ENCODE data around the gene SLC31A1. TPM values are rescaled to one million over a fixed set of nuclear protein-coding genes. Genes with fewer than 3 reads are reported as not detected.
A peak's percentile ranks its signal among the peaks of the same experiment; 100 is the strongest.

The SLC31A1 gene
- total RNA-seq (10 to 100 TPM; 19.5 to 22.9 TPM), polyA plus RNA-seq (ENCODE audit: insufficient read length in 2 of 2) (10 to 100 TPM; 18.7 to 19.5 TPM)
- long read RNA-seq, donor 1, full-length matches to known transcripts, result 7 of 7 reads
- long read RNA-seq, donor 1, partial matches to known transcripts, result 0 of 7 reads
- long read RNA-seq, donor 1, other reads (novel, unspliced or antisense), result 0 of 7 reads
- long read RNA-seq, donor 2, full-length matches to known transcripts, result 5 of 5 reads
- long read RNA-seq, donor 2, partial matches to known transcripts, result 0 of 5 reads
- long read RNA-seq, donor 2, other reads (novel, unspliced or antisense), result 0 of 5 reads
- long read RNA-seq, donor 3, full-length matches to known transcripts, result 13 of 13 reads
- long read RNA-seq, donor 3, partial matches to known transcripts, result 0 of 13 reads
- long read RNA-seq, donor 3, other reads (novel, unspliced or antisense), result 0 of 13 reads
- long read RNA-seq, donor 4, full-length matches to known transcripts, result 9 of 9 reads
- long read RNA-seq, donor 4, partial matches to known transcripts, result 0 of 9 reads
- long read RNA-seq, donor 4, other reads (novel, unspliced or antisense), result 0 of 9 reads

GRCh38 chr9:113221003-113221799 lies at the start of gene SLC31A1, which contains the start of gene FKBP15:
TSS of gene SLC31A1 (plus strand) at chr9:113221544. CDS start at chr9:113256149, 34,605 bp downstream.
TSS of gene FKBP15 (minus strand) at chr9:113221277. CDS start at chr9:113221243, 34 bp downstream.
- peak within 1 kb of the TSS; percentile 97 for H3K4me3 ChIP-seq (ENCODE audit: low read depth, low read length)
- no peaks in the 10 kb centered on the region for H3K9me3 ChIP-seq (ENCODE audit: control insufficient read depth, insufficient read depth, low read length)
- under 1% methylated on average over 63 of the region's 65 CpGs for WGBS (ENCODE audit: insufficient coverage)
- peak within 1 kb of the TSS; percentile 86 for H3K27ac ChIP-seq (ENCODE audit: low read depth, low read length)
- H3K4me1 ChIP-seq (ENCODE audit: control insufficient read depth, insufficient read depth, low read length), result peaks cover 7% of the 10 kb centered on the region
- no peaks in the 10 kb centered on the region for H3K36me3 ChIP-seq (ENCODE audit: control insufficient read depth, insufficient read depth, low read length)
- no peaks in the 10 kb centered on the region for H3K27me3 ChIP-seq (ENCODE audit: control insufficient read depth, insufficient read depth, low read length)
- DNase-seq (ENCODE audit: low read depth in 4 of 6, low spot score in 6 of 6), result peak; percentile 96 to 100 (median 98)

GRCh38 chr9:113173341-113173740 lies 48.0 kb upstream of the SLC31A1 start:
- DNase-seq (ENCODE audit: low read depth in 4 of 6, low spot score in 6 of 6), result no peak
- WGBS (ENCODE audit: insufficient coverage), result 100% methylated on average over 3 of the region's 3 CpGs

GRCh38 chr9:113176803-113177202 lies 44.5 kb upstream of the SLC31A1 start:
- H3K4me1 ChIP-seq (ENCODE audit: control insufficient read depth, insufficient read depth, low read length), result no peaks in the 10 kb centered on the region
- WGBS (ENCODE audit: insufficient coverage), result 98% methylated on average over 6 of the region's 6 CpGs
- no peak overlapping the region for H3K4me3 ChIP-seq (ENCODE audit: low read depth, low read length)
- H3K27me3 ChIP-seq (ENCODE audit: control insufficient read depth, insufficient read depth, low read length), result no peaks in the 10 kb centered on the region
- DNase-seq (ENCODE audit: low read depth in 4 of 6, low spot score in 6 of 6), result no peak
- no peak overlapping the region for H3K27ac ChIP-seq (ENCODE audit: low read depth, low read length)
- H3K9me3 ChIP-seq (ENCODE audit: control insufficient read depth, insufficient read depth, low read length), result no peaks in the 10 kb centered on the region
- peaks cover 43% of the 10 kb centered on the region for H3K36me3 ChIP-seq (ENCODE audit: control insufficient read depth, insufficient read depth, low read length)

More at GRCh38 chr9:113173341-113173740, 48.0 kb upstream of the SLC31A1 start:
- Histone ChIP-seq H3K4me1 (ENCODE audit: control insufficient read depth, insufficient read depth, low read length) (no peaks in the 10 kb centered on the region), H3K4me3 (ENCODE audit: low read depth, low read length) (no peak overlapping the region), H3K9me3 (ENCODE audit: control insufficient read depth, insufficient read depth, low read length) (no peaks in the 10 kb centered on the region), H3K27ac (ENCODE audit: low read depth, low read length) (no peak overlapping the region), H3K36me3 (ENCODE audit: control insufficient read depth, insufficient read depth, low read length) (peaks cover 52% of the 10 kb centered on the region), H3K27me3 (ENCODE audit: control insufficient read depth, insufficient read depth, low read length) (no peaks in the 10 kb centered on the region)

GRCh38 chr9:113177251-113177650 lies 44.1 kb upstream of the SLC31A1 start:
- WGBS (ENCODE audit: insufficient coverage), result 100% methylated on average over 1 of the region's 2 CpGs
- H3K4me1 ChIP-seq (ENCODE audit: control insufficient read depth, insufficient read depth, low read length), result no peaks in the 10 kb centered on the region
- no peak overlapping the region for H3K4me3 ChIP-seq (ENCODE audit: low read depth, low read length)
- H3K27me3 ChIP-seq (ENCODE audit: control insufficient read depth, insufficient read depth, low read length), result no peaks in the 10 kb centered on the region
- H3K36me3 ChIP-seq (ENCODE audit: control insufficient read depth, insufficient read depth, low read length), result peaks cover 46% of the 10 kb centered on the region
- DNase-seq (ENCODE audit: low read depth in 4 of 6, low spot score in 6 of 6), result no peak
- H3K9me3 ChIP-seq (ENCODE audit: control insufficient read depth, insufficient read depth, low read length), result no peaks in the 10 kb centered on the region
- no peak overlapping the region for H3K27ac ChIP-seq (ENCODE audit: low read depth, low read length)

- Histone ChIP-seq H3K9me3 (ENCODE audit: control insufficient read depth, insufficient read depth, low read length) (no peaks in the 10 kb centered on the region), H3K4me3 (ENCODE audit: low read depth, low read length) (no peak overlapping the region), H3K27ac (ENCODE audit: low read depth, low read length) (no peak overlapping the region), H3K4me1 (ENCODE audit: control insufficient read depth, insufficient read depth, low read length) (no peaks in the 10 kb centered on the region), H3K27me3 (ENCODE audit: control insufficient read depth, insufficient read depth, low read length) (no peaks in the 10 kb centered on the region), H3K36me3 (ENCODE audit: control insufficient read depth, insufficient read depth, low read length) (peaks cover 43% of the 10 kb centered on the region)
- no peak for DNase-seq (ENCODE audit: low read depth in 4 of 6, low spot score in 6 of 6)
- 0% methylated on average over 1 of the region's 1 CpG for WGBS (ENCODE audit: insufficient coverage)
These were observed 43.3 kb upstream of the SLC31A1 start for GRCh38 chr9:113178087-113178486.

GRCh38 chr9:113179839-113180238 lies 41.5 kb upstream of the SLC31A1 start:
- no peak overlapping the region for H3K27ac ChIP-seq (ENCODE audit: low read depth, low read length)
- no peak for DNase-seq (ENCODE audit: low read depth in 4 of 6, low spot score in 6 of 6)
- WGBS (ENCODE audit: insufficient coverage), result 80% methylated on average over 1 of the region's 1 CpG

GRCh38 chr9:113181165-113181564 lies 40.2 kb upstream of the SLC31A1 start:
- no peaks in the 10 kb centered on the region for H3K9me3 ChIP-seq (ENCODE audit: control insufficient read depth, insufficient read depth, low read length)
- DNase-seq (ENCODE audit: low read depth in 4 of 6, low spot score in 6 of 6), result no peak
- H3K36me3 ChIP-seq (ENCODE audit: control insufficient read depth, insufficient read depth, low read length), result peaks cover 51% of the 10 kb centered on the region
- no peak overlapping the region for H3K27ac ChIP-seq (ENCODE audit: low read depth, low read length)
- H3K27me3 ChIP-seq (ENCODE audit: control insufficient read depth, insufficient read depth, low read length), result no peaks in the 10 kb centered on the region
- H3K4me3 ChIP-seq (ENCODE audit: low read depth, low read length), result no peak overlapping the region
- no peaks in the 10 kb centered on the region for H3K4me1 ChIP-seq (ENCODE audit: control insufficient read depth, insufficient read depth, low read length)

More at GRCh38 chr9:113179839-113180238, 41.5 kb upstream of the SLC31A1 start:
- Histone ChIP-seq H3K9me3 (ENCODE audit: control insufficient read depth, insufficient read depth, low read length) (no peaks in the 10 kb centered on the region), H3K4me1 (ENCODE audit: control insufficient read depth, insufficient read depth, low read length) (no peaks in the 10 kb centered on the region), H3K27me3 (ENCODE audit: control insufficient read depth, insufficient read depth, low read length) (no peaks in the 10 kb centered on the region), H3K4me3 (ENCODE audit: low read depth, low read length) (no peak overlapping the region), H3K36me3 (ENCODE audit: control insufficient read depth, insufficient read depth, low read length) (peaks cover 44% of the 10 kb centered on the region)

GRCh38 chr9:113183956-113184488 lies 37.3 kb upstream of the SLC31A1 start:
- Histone ChIP-seq H3K27ac (ENCODE audit: low read depth, low read length) (no peak overlapping the region), H3K9me3 (ENCODE audit: control insufficient read depth, insufficient read depth, low read length) (no peaks in the 10 kb centered on the region), H3K4me1 (ENCODE audit: control insufficient read depth, insufficient read depth, low read length) (no peaks in the 10 kb centered on the region), H3K36me3 (ENCODE audit: control insufficient read depth, insufficient read depth, low read length) (peaks cover 49% of the 10 kb centered on the region), H3K4me3 (ENCODE audit: low read depth, low read length) (no peak overlapping the region), H3K27me3 (ENCODE audit: control insufficient read depth, insufficient read depth, low read length) (no peaks in the 10 kb centered on the region)
- DNase-seq (ENCODE audit: low read depth in 4 of 6, low spot score in 6 of 6), result no peak
- 88% methylated on average over 1 of the region's 2 CpGs for WGBS (ENCODE audit: insufficient coverage)

- H3K9me3 ChIP-seq (ENCODE audit: control insufficient read depth, insufficient read depth, low read length), result no peaks in the 10 kb centered on the region
- H3K36me3 ChIP-seq (ENCODE audit: control insufficient read depth, insufficient read depth, low read length), result peaks cover 44% of the 10 kb centered on the region
- H3K27ac ChIP-seq (ENCODE audit: low read depth, low read length), result no peak overlapping the region
- no peaks in the 10 kb centered on the region for H3K27me3 ChIP-seq (ENCODE audit: control insufficient read depth, insufficient read depth, low read length)
- no CpG with 5 or more reads among the region's 2 CpGs for WGBS (ENCODE audit: insufficient coverage)
- no peaks in the 10 kb centered on the region for H3K4me1 ChIP-seq (ENCODE audit: control insufficient read depth, insufficient read depth, low read length)
- H3K4me3 ChIP-seq (ENCODE audit: low read depth, low read length), result no peak overlapping the region
- no peak for DNase-seq (ENCODE audit: low read depth in 4 of 6, low spot score in 6 of 6)
These were observed 36.8 kb upstream of the SLC31A1 start for GRCh38 chr9:113184539-113184938.
